ENCODE results near the gene UBE2F. TPM values are rescaled to one million over a fixed set of nuclear protein-coding genes. Genes with fewer than 3 reads are reported as not detected.

UBE2F gene
- total RNA-seq, 3 donors from 2014 or later = 62.6 to 66.9 (median 64.0) TPM

DNA sequence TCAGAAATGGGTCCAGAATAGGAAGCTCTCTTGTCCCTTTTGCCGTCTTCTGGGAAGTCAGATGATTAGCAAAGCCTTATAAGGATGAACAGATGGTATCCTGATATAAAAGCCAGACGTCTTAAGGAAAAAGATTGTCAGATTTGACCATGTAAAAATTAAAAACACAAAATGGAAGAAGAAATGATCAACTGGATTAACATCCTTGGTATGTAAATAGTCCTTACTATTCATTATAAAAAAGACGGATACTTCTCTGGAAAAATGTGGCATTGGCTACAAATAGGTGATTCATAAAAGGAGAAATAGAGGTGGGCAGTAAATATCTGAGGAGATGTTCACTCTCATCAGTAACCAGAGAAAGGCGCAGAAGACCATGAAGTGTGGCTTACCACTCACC, 60.2 kb downstream of the UBE2F start:
- Histone ChIP-seq H3K9me3 (no peaks in the 10 kb centered on the region), H3K27me3 (no peaks in the 10 kb centered on the region), H3K4me1 (no peaks in the 10 kb centered on the region), H3K4me3 (no peak overlapping the region), H3K36me3 (no peaks in the 10 kb centered on the region), H3K27ac (no peak overlapping the region)
- intact Hi-C loops (cut with DNase I; ENCODE audit: low total_unique reads) = no loop called here
- TF ChIP-seq POLR2A (IDR thresholded peaks at IDR 0.05) = no peak
- TF ChIP-seq, protein P1, sequence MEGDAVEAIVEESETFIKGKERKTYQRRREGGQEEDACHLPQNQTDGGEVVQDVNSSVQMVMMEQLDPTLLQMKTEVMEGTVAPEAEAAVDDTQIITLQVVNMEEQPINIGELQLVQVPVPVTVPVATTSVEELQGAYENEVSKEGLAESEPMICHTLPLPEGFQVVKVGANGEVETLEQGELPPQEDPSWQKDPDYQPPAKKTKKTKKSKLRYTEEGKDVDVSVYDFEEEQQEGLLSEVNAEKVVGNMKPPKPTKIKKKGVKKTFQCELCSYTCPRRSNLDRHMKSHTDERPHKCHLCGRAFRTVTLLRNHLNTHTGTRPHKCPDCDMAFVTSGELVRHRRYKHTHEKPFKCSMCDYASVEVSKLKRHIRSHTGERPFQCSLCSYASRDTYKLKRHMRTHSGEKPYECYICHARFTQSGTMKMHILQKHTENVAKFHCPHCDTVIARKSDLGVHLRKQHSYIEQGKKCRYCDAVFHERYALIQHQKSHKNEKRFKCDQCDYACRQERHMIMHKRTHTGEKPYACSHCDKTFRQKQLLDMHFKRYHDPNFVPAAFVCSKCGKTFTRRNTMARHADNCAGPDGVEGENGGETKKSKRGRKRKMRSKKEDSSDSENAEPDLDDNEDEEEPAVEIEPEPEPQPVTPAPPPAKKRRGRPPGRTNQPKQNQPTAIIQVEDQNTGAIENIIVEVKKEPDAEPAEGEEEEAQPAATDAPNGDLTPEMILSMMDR (IDR thresholded peaks at IDR 0.05) = no peak
- TF ChIP-seq POLR2AphosphoS5 (IDR thresholded peaks at IDR 0.05) = no peak
- no peak for DNase-seq (ENCODE audit: low spot score in 2 of 2)

DNA sequence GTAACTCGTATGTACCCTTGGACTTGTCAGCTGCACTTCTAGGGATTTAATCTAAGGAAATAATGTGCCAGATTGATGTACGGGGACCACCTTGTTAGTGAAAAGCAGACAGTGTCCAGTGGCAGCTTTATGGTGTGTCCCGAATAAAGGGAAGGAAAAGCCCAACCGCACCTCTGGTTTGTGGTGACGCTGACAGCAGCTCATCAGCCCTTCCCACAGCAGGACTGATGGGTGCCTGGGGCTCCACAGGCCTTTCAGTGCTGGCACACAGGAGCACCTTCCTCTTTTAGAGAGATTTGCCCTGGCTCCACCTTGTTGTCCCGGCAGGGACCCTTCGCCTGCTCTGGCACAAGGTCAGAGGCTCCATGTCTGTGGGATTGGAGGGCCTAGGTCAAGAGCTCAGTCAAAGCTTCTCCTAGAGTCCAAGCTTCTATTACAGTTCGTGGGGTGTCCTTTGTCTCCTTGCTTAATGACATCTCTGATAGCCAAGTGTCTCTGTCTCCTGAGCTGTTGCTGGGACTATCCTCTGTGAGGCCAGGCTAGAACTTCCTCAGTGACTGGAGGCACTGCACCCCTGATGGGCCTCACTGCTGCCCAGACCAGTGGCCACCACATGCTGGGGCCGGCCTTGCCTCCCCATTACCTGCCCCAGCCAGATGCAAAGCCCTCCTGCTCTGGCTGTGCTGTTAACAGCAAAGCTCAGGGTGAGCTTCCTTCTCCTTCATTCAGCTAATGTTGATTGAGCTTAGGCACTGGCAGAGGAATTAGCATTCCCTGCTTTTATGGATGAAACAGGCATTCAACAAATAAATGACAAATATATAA, 61.0 kb downstream of the UBE2F start:
- no peaks in the 10 kb centered on the region for H3K36me3 ChIP-seq

DNA sequence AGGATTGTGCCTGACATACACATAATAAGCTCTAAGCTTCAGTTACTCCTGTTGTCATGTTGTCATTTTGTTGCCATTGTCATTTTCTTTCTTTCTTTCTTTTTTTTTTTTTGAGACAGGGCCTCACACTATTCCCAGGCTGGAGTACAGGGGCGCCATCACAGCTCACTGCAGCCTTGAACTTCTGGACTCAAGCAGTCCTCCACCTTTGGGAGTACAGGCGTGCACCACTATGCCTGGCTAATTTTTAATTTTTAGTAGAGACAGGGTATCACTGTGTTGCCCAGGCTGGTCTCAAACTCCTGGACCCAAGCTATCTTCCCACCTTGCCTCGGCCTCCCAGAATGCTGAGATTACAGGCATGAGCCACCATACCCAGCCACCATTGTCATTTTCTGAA, 63.0 kb downstream of the UBE2F start:
- no peak overlapping the region for H3K4me3 ChIP-seq
- H3K27ac ChIP-seq = no peak overlapping the region
- no peaks in the 10 kb centered on the region for H3K9me3 ChIP-seq
- TF ChIP-seq, protein P1 (IDR thresholded peaks at IDR 0.05) = no peak
- TF ChIP-seq POLR2AphosphoS5 (IDR thresholded peaks at IDR 0.05) = no peak
- no peak for TF ChIP-seq POLR2A (IDR thresholded peaks at IDR 0.05)
- DNase-seq (ENCODE audit: low spot score in 2 of 2) = no peak
- intact Hi-C loops (cut with DNase I; ENCODE audit: low total_unique reads) = no loop called here
- H3K36me3 ChIP-seq = no peaks in the 10 kb centered on the region
- H3K4me1 ChIP-seq = no peaks in the 10 kb centered on the region
- H3K27me3 ChIP-seq = no peaks in the 10 kb centered on the region

More for the DNA sequence above, 61.0 kb downstream of the UBE2F start:
- Histone ChIP-seq H3K27ac (no peak overlapping the region), H3K9me3 (no peaks in the 10 kb centered on the region), H3K4me3 (no peak overlapping the region), H3K27me3 (no peaks in the 10 kb centered on the region), H3K4me1 (no peaks in the 10 kb centered on the region)
- DNase-seq (ENCODE audit: low spot score in 2 of 2) = no peak
- no peak for TF ChIP-seq POLR2A (IDR thresholded peaks at IDR 0.05)
- TF ChIP-seq, protein P1 (IDR thresholded peaks at IDR 0.05) = no peak
- TF ChIP-seq POLR2AphosphoS5 (IDR thresholded peaks at IDR 0.05) = no peak
- intact Hi-C loops (cut with DNase I; ENCODE audit: low total_unique reads) = no loop called here

DNA sequence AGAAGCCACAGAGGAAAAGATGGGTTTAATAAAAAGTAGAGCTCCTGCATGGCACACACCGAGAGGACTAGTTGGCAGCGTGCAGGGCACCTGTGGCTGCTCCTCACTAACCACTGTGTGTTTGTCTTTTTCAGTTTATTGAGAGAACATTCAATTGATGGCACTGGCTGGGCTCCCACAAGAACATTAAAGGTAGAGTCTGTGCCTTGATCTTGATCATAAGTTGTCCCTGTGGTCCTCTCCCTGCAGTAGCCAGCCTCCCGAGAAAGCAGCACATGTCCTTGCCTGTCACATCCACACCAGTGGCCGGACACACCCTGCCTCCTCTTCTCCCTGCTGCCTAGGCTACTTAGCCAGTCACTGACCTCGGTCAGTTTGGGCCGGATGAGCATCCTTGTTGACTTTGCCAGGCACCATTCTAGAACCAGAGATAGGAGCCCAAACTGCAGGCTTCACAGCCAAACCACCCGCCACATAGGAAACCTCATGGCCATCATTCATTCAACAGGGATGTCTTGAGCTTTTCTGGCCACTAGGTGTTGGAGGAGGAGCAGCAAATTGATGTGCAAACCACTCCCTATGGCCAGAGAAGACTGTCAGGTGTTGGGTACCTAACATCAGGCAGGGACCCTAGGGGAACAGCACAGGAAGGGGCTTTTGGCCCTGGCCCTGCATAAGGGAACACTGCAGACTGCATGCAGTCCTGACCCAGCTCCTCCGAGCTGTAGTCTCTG, 63.8 kb downstream of the UBE2F start:
- no peak overlapping the region for H3K27ac ChIP-seq
- H3K9me3 ChIP-seq = no peaks in the 10 kb centered on the region
- H3K27me3 ChIP-seq = no peaks in the 10 kb centered on the region
- no peaks in the 10 kb centered on the region for H3K4me1 ChIP-seq
- H3K36me3 ChIP-seq = no peaks in the 10 kb centered on the region
- TF ChIP-seq POLR2AphosphoS5 (IDR thresholded peaks at IDR 0.05) = no peak
- TF ChIP-seq, protein P1 (IDR thresholded peaks at IDR 0.05) = no peak
- no peak for TF ChIP-seq POLR2A (IDR thresholded peaks at IDR 0.05)
- H3K4me3 ChIP-seq = no peak overlapping the region
- no peak for DNase-seq (ENCODE audit: low spot score in 2 of 2)
- intact Hi-C loops (cut with DNase I; ENCODE audit: low total_unique reads) = no loop called here

DNA sequence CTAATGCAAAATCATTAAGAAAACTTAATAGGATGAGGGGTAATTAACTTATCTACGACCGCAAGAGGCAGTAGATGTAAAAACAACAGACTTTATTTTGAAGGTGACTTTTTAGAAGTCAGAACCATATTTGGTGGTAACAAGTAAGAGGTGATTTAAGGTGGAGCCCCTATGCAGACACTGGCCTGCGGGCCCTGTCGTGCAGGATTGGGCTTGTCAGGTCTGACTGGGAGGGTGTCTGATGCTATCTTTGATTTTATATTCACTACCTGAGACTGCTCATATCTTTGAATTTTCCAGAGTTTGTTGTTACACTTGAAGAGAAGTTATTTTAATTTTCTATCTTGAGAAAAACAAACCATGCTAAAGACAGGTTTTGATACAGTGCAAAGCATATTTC, 64.9 kb downstream of the UBE2F start:
- H3K27me3 ChIP-seq = no peaks in the 10 kb centered on the region
- no peak for TF ChIP-seq POLR2A (IDR thresholded peaks at IDR 0.05)
- TF ChIP-seq, protein P1 (IDR thresholded peaks at IDR 0.05) = no peak
- no peak for TF ChIP-seq POLR2AphosphoS5 (IDR thresholded peaks at IDR 0.05)
- no peak overlapping the region for H3K27ac ChIP-seq
- DNase-seq (ENCODE audit: low spot score in 2 of 2) = no peak
- no peaks in the 10 kb centered on the region for H3K36me3 ChIP-seq
- intact Hi-C loops (cut with DNase I; ENCODE audit: low total_unique reads) = no loop called here
- H3K9me3 ChIP-seq = no peaks in the 10 kb centered on the region
- H3K4me1 ChIP-seq = no peaks in the 10 kb centered on the region
- no peak overlapping the region for H3K4me3 ChIP-seq

Data from breast epithelium (tissue), 4 donors.